GOT3 (cell line): Measurements from ENCODE around the gene EXOC2.

ENCODE experiments used
- DNase-seq: peaks from one replicate; lab custom pipeline; 2025; ENCODE audit warnings: mixed read lengths; lab: John Stamatoyannopoulos, UW

Gene EXOC2, protein sequence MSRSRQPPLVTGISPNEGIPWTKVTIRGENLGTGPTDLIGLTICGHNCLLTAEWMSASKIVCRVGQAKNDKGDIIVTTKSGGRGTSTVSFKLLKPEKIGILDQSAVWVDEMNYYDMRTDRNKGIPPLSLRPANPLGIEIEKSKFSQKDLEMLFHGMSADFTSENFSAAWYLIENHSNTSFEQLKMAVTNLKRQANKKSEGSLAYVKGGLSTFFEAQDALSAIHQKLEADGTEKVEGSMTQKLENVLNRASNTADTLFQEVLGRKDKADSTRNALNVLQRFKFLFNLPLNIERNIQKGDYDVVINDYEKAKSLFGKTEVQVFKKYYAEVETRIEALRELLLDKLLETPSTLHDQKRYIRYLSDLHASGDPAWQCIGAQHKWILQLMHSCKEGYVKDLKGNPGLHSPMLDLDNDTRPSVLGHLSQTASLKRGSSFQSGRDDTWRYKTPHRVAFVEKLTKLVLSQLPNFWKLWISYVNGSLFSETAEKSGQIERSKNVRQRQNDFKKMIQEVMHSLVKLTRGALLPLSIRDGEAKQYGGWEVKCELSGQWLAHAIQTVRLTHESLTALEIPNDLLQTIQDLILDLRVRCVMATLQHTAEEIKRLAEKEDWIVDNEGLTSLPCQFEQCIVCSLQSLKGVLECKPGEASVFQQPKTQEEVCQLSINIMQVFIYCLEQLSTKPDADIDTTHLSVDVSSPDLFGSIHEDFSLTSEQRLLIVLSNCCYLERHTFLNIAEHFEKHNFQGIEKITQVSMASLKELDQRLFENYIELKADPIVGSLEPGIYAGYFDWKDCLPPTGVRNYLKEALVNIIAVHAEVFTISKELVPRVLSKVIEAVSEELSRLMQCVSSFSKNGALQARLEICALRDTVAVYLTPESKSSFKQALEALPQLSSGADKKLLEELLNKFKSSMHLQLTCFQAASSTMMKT

GRCh38 chr6:692858-693722, at the start of gene EXOC2:
Gene EXOC2 (minus strand): TSS chr6:693139. CDS start chr6:637818, 55,321 bp downstream.
- peak; percentile 31 for DNase-seq

- no peak for DNase-seq
These were observed 48.7 kb upstream of the EXOC2 start for GRCh38 chr6:741410-742339.

DNA sequence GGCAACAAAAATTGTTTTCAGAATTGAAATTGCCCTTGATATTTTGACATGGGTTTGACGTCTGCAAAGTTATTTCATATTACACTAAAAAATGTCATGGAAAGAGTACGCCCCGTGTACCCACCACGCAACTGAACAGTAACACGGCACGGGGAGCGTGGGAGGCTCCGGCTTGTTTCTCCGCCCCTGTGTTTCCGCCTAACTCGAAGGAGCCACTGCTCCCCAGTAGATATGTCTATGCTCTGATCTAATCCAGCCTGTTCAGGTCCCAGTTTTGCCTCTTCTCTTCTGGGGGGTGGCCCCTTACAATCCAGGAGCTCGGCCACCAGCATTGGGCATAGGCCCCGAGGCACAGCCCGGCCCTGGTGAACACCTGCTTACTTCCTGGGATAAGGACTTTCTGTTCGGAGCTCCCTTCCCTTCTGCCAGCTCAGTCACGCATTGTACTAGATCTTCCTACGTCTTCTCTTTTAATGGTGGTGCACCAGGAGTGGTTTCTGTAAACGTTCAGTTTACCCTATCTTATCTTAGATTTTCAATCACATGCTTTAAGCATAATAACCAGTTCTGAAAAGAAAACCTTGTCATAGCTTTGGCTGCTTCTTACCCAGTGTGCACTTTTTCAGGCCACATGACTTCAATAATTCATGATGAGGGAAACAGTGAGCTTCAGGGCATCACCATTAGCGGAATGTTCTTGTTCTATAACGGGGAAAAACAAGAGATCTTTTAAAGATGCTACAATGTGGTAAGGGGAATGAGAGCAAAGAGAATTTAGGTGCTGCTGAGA, 43.9 kb upstream of the EXOC2 start:
- no peak for DNase-seq

GRCh38 chr6:733431-734219, 40.7 kb upstream of the EXOC2 start:
- no peak for DNase-seq

GRCh38 chr6:731924-732323, 39.0 kb upstream of the EXOC2 start:
- no peak for DNase-seq

DNA sequence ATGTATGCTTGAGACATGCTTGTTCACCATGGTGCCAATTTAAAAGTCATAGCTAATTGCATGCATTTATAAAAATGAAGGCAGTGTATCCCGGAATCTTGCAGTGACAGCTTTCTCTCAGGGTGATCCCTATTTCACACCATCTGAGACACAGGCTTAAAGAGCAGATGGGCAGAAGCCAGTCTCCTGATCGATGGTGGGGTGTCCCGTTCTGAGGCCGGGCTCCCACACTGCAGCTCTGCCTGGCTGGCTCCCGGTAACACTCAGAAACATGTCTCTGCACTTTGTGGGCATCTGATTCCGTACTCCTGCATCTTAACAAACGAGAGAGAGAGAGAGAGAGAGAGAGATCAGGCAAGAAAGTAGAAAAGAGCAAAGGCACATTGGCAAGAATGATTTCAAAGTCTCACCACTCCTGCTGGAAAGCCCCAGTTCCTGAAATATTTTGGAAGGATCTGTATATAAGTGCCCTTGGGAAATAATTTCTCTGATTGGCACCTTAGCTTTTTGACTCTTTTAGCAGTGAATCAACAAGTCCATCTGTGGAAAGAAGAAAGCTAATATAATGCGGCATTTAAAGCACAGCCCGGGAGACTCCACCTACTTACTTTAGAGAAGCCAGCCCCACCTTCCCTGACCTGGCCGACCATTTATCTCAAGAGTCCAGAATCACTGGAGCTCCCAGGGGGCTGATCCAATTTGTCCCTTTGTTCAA, 36.8 kb upstream of the EXOC2 start:
- DNase-seq: no peak

DNA sequence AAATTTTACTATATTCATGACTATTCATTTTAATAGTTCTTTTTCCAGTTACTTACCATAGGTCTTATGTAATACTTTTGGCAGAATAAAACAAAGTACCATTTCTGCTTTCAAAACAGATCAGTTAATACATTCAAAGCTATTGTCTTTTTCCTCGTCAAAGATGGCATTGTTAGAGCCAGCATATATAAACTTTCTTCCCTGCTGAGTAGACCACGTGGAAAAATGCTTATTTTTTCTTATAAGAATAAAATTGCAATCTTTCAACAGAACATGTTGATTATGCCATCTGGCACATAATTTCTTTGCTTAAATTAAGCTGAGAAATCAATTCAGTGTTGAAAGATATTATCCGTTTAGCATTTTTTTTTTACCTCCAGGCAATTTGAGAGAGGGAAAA, 34.9 kb upstream of the EXOC2 start:
- DNase-seq: no peak

DNA sequence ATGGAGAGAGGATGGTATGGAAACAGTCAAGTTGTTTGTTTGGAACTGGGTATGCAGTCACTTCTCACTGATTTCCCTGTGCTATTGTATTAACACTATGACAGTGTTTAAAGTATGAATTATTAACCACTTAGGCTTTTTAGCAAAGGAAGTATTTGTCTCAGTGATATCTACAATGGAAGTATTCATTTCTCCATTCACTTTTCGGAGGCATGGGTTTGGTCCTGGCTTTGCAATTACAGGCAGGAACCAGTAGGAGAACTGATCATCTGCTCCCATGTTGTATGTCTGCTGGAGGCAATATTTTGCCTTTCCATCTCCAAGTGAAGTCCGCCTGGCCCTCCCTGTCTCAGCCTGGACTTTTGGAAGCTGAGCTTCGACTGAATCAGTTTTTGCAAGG, 30.6 kb upstream of the EXOC2 start:
- DNase-seq: no peak

DNA sequence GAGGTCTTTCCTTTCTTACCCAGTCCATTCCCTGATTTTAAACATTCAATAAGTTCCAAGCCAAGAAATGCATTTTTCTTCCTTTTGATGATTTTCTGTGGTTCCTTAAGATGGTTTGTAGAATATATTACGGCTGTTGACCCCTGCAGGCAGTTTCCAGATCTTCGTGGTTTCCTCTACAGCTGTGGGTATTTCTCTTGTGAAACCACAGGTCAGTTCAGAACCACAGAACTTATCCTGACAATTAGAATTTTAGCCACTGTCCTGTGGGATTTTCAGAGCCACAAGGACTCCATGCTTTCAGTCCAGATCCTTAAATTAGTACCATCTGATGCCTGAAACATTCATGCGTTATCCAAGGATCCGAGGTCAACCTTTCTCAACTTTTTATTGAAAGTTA, 29.7 kb upstream of the EXOC2 start:
- DNase-seq: no peak

GRCh38 chr6:722077-722524, 29.2 kb upstream of the EXOC2 start:
- DNase-seq: peak; percentile 18

DNA sequence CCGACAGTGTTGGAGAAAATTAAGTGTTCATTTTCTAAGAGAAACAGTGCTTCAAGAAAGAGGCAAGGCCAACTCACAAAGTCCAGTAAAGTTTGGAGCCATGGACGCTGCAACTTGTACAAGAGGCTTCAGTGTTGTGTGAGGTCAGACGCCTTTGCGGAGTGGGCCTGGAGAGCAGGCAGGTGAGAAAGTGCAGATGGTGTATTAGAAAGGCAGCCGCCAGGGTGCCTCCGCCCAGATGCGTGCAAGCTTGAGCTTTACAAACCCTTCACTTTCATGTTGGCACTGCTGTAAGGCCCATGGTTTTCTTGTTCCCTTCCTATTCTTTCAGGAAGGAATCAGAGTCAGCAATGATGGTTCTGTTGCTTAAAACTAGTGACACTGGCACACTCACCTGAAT, 25.4 kb upstream of the EXOC2 start:
- no peak for DNase-seq

GRCh38 chr6:717135-717534, 24.2 kb upstream of the EXOC2 start:
- DNase-seq: no peak

GRCh38 chr6:715709-716491, 23.0 kb upstream of the EXOC2 start:
- no peak for DNase-seq

GRCh38 chr6:714100-714499, 21.2 kb upstream of the EXOC2 start:
- DNase-seq: no peak

- DNase-seq: no peak
These were observed 20.4 kb upstream of the EXOC2 start for GRCh38 chr6:713351-713750.

DNA sequence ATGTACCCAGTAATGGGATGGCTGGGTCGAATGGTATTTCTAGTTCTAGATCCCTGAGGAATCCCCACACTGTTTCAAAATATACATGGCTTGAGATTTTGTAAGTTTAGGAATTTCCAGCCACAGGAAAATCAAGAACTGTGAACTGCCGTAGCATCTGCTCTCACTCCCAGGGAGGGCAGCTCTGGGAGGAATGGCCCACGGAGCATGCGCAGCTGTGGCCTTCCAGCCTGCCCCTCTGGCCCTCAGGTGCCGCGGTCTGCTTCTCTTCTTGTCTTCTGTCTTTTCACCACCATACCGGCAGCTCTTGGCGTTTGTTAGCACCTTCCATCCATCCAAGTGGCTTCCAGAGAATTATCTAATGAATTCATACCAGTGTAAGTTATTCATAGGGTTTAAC, 19.9 kb upstream of the EXOC2 start:
- no peak for DNase-seq

DNA sequence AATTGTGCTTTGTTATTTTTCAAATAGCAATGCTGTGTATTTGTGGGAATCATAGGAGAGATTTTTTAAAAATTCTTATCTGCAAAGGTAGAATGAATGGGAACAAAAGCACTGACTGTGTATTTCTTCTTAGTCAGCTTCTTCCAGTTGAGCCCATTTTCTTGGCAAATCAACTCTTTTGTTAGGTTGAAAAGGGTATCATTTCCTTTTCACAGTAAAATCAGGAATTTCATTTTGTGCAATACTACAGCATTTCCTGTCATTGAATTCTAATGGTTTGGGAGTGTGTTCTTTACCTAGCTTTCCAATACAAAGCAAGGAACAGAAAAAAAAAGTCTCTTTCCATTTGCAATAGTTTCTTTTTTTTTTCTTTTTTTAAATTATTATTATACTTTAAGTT, 19.0 kb upstream of the EXOC2 start:
- DNase-seq: no peak
